Esophagus squamous epithelium (tissue), 4 donors: ENCODE results near the gene POC1A.

ENCODE experiments used
- POLR2A ChIP-seq, 4 donors: fragments of 450-650 bp; IDR thresholded peaks; one replicate each; pipeline ENCODE4 v1.6.1; 2017; ENCODE audit warnings: antibody characterized with exemption in 4 of 4, mild to moderate bottlenecking in 4 of 4, moderate library complexity in 3 of 4
- TF ChIP-seq, protein P1 (sequence below), 6 experiments: fragments of 450-650 bp in 4 of 6; fragments of 200-600 bp in 2 of 6; sonication (generic) in 2 of 6; IDR thresholded peaks; one replicate each; pipeline ENCODE4 v1.5.1; 2016 to 2019; ENCODE audit warnings: antibody characterized with exemption in 6 of 6, mild to moderate bottlenecking in 4 of 6, moderate library complexity in 4 of 6

DNA sequence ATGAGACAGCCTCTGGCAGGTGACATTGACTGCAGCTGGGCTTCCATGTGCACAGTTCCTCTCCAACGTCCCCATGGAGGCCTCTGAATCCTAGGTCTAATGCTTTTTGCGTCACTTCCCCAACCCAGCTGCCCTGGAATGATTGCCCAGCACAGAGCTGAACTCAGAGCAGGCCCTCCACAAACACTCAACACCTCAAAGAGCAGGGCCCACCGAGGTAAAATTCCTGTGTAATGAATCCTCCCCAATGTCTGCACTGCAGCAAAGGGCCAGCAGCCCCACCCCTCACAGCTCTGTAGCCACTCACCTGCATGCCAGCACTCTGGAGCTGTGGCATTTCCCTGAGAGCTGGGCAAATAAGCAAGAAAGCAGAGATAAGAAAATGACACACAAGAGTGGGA is 55.2 kb downstream of the POC1A start:
- TF ChIP-seq, protein P1, sequence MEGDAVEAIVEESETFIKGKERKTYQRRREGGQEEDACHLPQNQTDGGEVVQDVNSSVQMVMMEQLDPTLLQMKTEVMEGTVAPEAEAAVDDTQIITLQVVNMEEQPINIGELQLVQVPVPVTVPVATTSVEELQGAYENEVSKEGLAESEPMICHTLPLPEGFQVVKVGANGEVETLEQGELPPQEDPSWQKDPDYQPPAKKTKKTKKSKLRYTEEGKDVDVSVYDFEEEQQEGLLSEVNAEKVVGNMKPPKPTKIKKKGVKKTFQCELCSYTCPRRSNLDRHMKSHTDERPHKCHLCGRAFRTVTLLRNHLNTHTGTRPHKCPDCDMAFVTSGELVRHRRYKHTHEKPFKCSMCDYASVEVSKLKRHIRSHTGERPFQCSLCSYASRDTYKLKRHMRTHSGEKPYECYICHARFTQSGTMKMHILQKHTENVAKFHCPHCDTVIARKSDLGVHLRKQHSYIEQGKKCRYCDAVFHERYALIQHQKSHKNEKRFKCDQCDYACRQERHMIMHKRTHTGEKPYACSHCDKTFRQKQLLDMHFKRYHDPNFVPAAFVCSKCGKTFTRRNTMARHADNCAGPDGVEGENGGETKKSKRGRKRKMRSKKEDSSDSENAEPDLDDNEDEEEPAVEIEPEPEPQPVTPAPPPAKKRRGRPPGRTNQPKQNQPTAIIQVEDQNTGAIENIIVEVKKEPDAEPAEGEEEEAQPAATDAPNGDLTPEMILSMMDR (IDR thresholded peaks at IDR 0.05): no peak
- TF ChIP-seq POLR2A (IDR thresholded peaks at IDR 0.05): no peak
